Transverse colon (tissue), 4 donors: Measurements from ENCODE around the gene CYFIP2. TPM values are rescaled to one million over a fixed set of nuclear protein-coding genes. Genes with fewer than 3 reads are reported as not detected.

Experiments used
- DNase-seq: peaks from one replicate; pipeline ENCODE4 v3.0.0-alpha.2; 2019
- H3K27ac ChIP-seq, 4 donors: fragments of 200-600 bp; sonication (generic); 2 replicates each; pipeline ENCODE4 v1.5.1; 2016 to 2018; ENCODE audit warnings: inconsistent platforms in 4 of 4
- H3K27me3 ChIP-seq: fragments of 200-600 bp; sonication (generic); 2 replicates; pipeline ENCODE4 v1.5.1; 2017; ENCODE audit warnings: inconsistent platforms
- H3K36me3 ChIP-seq, 4 donors: fragments of 200-600 bp; sonication (generic); 2 replicates each; pipeline ENCODE4 v1.5.1; 2017 to 2019; ENCODE audit warnings: inconsistent platforms in 4 of 4
- H3K4me1 ChIP-seq, 4 donors: fragments of 200-600 bp; sonication (generic); 2 replicates each; pipeline ENCODE4 v1.5.1; 2017 to 2020; ENCODE audit warnings: inconsistent platforms in 4 of 4
- H3K4me3 ChIP-seq, 4 donors: fragments of 200-600 bp; sonication (generic); 1 replicate in 1 of 4; 2 replicates in 3 of 4; pipeline versions ENCODE4 v1.5.1 to v1.6.1; 2017 to 2019; ENCODE audit warnings: inconsistent platforms in 4 of 4
- H3K9me3 ChIP-seq, 2 donors: fragments of 200-600 bp; sonication (generic); 2 replicates each; pipeline ENCODE4 v1.5.1; 2017 to 2019; ENCODE audit warnings: inconsistent platforms in 2 of 2
- CTCF ChIP-seq, 5 experiments: fragments of 200-600 bp in 3 of 5; fragments of 450-650 bp in 2 of 5; sonication (generic) in 3 of 5; IDR thresholded peaks; 1 replicate in 2 of 5; 2 replicates in 3 of 5; pipeline ENCODE4 v1.5.1; 2016 to 2017; ENCODE audit warnings: antibody characterized with exemption in 5 of 5, inconsistent platforms in 3 of 5, mild to moderate bottlenecking in 2 of 5, moderate library complexity in 1 of 5
- EP300 ChIP-seq: sonication (generic); formaldehyde crosslinking; IDR thresholded peaks from one replicate; pipeline ENCODE4 v1.6.1; 2017; ENCODE audit warnings: antibody characterized with exemption, low read depth
- POLR2A ChIP-seq: fragments of 450-650 bp; IDR thresholded peaks from one replicate; pipeline ENCODE4 v1.6.1; 2016; ENCODE audit warnings: antibody characterized with exemption, mild to moderate bottlenecking, moderate library complexity
- POLR2AphosphoS5 ChIP-seq, 3 donors: sonication (generic); formaldehyde crosslinking; IDR thresholded peaks; one replicate each; pipeline ENCODE4 v1.6.1; 2016; ENCODE audit warnings: antibody characterized with exemption in 3 of 3
- WGBS, 2 donors: methylation state at CpG; one replicate each; pipeline ENCODE4 v1.1.5; 2018; ENCODE audit warnings: low coverage in 1 of 2; 5-methylcytosine and 5-hydroxymethylcytosine counted together
- in situ Hi-C, 4 donors: fragments of 200-750 bp; cut with MboI; loops; one replicate each; pipeline versions ENCODE4 v1.15.0 to v1.15.1; 2017; ENCODE audit warnings: low sequenced_read_pairs in 3 of 4, low pct_ligation_motif_present in 1 of 4, low pct_unique_long_range_greater_than_20kb in 1 of 4
- intact Hi-C: fragments of 100-400 bp; cut with DNase I; formaldehyde crosslinking; loops from one replicate; pipeline ENCODE4 v1.15.1; 2023; ENCODE audit warnings: low total_unique reads
- total RNA-seq, 4 donors: library from RNA; depleted of rRNA; stranded (reverse); fragments of >200 nt; gene quantifications; one replicate each; pipeline ENCODE4 v1.1.0, GENCODE V29; 2016

CYFIP2 gene
- total RNA-seq, 4 donors from 2014 or later = 34.0 to 134 (median 41.6) TPM

GRCh38 chr5:157219491-157220271 is 46.2 kb upstream of the CYFIP2 start:
- Histone ChIP-seq H3K4me1 (no peaks in the 10 kb centered on the region), H3K4me3 (no peak overlapping the region), H3K9me3 (no peaks in the 10 kb centered on the region), H3K27me3 (no peaks in the 10 kb centered on the region), H3K27ac (no peak overlapping the region), H3K36me3 (no peaks in the 10 kb centered on the region)
- in situ Hi-C loops (no loop called here), intact Hi-C loops (loop anchor here (10.0 kb wide), 1 partner anchor 1915 kb away; no protein-coding TSS in a partner anchor)
- WGBS, 2 donors = 52 to 78% methylated on average over 4 to 9 of the region's 9 CpGs
- TF ChIP-seq EP300 (no peak), POLR2AphosphoS5 (IDR thresholded peaks at IDR 0.05) (no peak), CTCF (IDR thresholded peaks at IDR 0.05) (no peak), POLR2A (no peak)
- DNase-seq = no peak

- no peaks in the 10 kb centered on the region for H3K4me1 ChIP-seq
- 78 to 83% methylated on average over 2 to 5 of the region's 5 CpGs for WGBS, 2 donors
- DNase-seq = no peak
- no peaks in the 10 kb centered on the region for H3K36me3 ChIP-seq
- H3K4me3 ChIP-seq = no peak overlapping the region
- in situ Hi-C loops = no loop called here
- H3K9me3 ChIP-seq = no peaks in the 10 kb centered on the region
- intact Hi-C loops = no loop called here
- H3K27me3 ChIP-seq = no peaks in the 10 kb centered on the region
- TF ChIP-seq POLR2A = no peak
- TF ChIP-seq EP300 = no peak
- no peak overlapping the region for H3K27ac ChIP-seq
These were observed 44.0 kb upstream of the CYFIP2 start for GRCh38 chr5:157221959-157222358.

- DNase-seq = no peak
- intact Hi-C loops (no loop called here), in situ Hi-C loops (no loop called here)
- H3K36me3 ChIP-seq = no peaks in the 10 kb centered on the region
- WGBS, 2 donors = 71 to 72% methylated on average over 6 to 10 of the region's 10 CpGs
- H3K4me3 ChIP-seq = no peak overlapping the region
- TF ChIP-seq POLR2A = no peak
- no peaks in the 10 kb centered on the region for H3K9me3 ChIP-seq
- H3K4me1 ChIP-seq = no peaks in the 10 kb centered on the region
- no peaks in the 10 kb centered on the region for H3K27me3 ChIP-seq
- H3K27ac ChIP-seq = no peak overlapping the region
These were observed 43.3 kb upstream of the CYFIP2 start for GRCh38 chr5:157222506-157223230.

GRCh38 chr5:157225469-157226422 is 40.2 kb upstream of the CYFIP2 start:
- WGBS, 2 donors = 67 to 74% methylated on average over 6 of the region's 6 CpGs

More at GRCh38 chr5:157225469-157226422, 40.2 kb upstream of the CYFIP2 start:
- TF ChIP-seq CTCF (IDR thresholded peaks at IDR 0.05) = no peak
- TF ChIP-seq EP300 = no peak
- TF ChIP-seq POLR2AphosphoS5 (IDR thresholded peaks at IDR 0.05) = no peak
- no peak for TF ChIP-seq POLR2A
- Histone ChIP-seq H3K4me3 (no peak overlapping the region), H3K4me1 (no peaks in the 10 kb centered on the region), H3K36me3 (no peaks in the 10 kb centered on the region), H3K27ac (no peak overlapping the region), H3K9me3 (no peaks in the 10 kb centered on the region), H3K27me3 (no peaks in the 10 kb centered on the region)
- DNase-seq = no peak
- intact Hi-C loops (no loop called here), in situ Hi-C loops (no loop called here)
